ENCODE results near the gene TRPM8.

Gene TRPM8

DNA sequence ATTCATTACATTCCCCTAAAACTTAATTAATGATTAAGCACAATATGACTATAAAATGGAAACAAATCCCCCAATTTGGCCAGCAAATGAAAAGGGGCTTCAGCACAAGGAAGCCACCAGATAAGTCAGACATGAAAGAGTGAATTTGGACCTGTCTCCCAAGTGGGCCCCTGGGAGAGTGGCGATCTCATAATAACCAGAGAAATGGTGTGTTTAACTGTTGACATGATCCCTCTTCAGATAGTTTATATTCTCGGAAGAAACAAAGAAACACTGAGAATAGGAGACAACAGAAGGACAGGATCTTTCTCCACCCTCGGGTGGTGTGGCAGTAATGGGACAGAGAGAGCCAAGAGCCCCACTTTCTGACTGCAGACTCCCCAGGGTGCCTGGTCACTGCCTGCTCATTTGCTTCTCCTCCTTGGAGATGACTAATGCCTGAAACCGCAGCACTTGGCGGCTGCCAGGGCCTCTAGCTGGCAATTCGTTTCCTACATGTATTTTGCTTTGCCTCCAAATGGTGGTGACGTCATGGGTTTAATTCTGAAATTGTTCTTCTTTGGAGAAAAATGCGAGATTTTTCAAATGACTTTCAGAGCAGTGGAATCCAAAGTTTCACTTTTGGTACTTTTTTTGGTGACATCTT, 86.9 kb downstream of the TRPM8 start:
- DNase-seq, result no peak

GRCh38 chr2:234005126-234005525, 88.0 kb downstream of the TRPM8 start:
- DNase-seq, result no peak

DNA sequence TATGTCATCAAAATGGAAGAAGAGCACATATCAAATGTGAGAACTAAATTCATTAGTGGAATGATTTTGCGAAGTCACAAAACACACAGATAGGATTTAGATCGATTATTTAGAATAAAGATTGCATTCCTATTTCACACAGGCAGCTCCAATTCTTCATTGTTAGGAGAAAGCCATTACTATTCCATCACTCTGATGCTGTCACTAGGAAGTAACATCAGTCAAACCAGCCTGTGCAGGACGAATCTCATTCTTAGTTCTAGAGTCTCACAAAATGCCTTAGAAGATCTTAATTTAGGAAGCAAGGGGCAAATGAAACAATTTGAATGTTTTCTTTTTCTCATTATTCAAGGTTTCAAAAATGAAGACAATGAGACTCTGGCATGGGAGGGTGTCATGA, 89.3 kb downstream of the TRPM8 start:
- no peak for DNase-seq

- no peak for DNase-seq
Observed at GRCh38 chr2:234014427-234014826, 97.3 kb downstream of the TRPM8 start.

- no peak for DNase-seq
Observed at GRCh38 chr2:234015861-234016260, 98.7 kb downstream of the TRPM8 start.

- no peak for DNase-seq
Observed at GRCh38 chr2:234019896-234020295, 102.7 kb downstream of the TRPM8 start.

GRCh38 chr2:234020332-234020731, 103.2 kb downstream of the TRPM8 start:
- no peak for DNase-seq

DNA sequence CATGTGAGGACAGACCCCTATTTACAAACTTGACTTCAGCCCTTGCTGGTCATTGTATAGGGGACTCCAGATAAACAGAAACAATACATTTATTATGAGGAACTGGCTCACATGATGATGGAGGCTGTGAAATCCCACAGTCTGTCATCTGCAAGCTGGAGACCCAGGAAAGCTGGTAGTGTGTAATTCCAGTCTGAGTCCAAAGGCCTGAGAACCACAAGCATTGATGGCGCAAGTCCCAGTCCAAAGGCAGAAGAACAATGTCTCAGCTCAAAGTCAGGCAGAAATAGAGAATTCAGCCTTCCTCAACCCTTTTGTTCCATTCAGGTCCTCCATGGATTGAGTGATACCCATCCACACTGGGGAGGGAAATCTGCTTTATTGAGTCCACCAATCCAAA, 105.3 kb downstream of the TRPM8 start:
- no peak for DNase-seq

DNA sequence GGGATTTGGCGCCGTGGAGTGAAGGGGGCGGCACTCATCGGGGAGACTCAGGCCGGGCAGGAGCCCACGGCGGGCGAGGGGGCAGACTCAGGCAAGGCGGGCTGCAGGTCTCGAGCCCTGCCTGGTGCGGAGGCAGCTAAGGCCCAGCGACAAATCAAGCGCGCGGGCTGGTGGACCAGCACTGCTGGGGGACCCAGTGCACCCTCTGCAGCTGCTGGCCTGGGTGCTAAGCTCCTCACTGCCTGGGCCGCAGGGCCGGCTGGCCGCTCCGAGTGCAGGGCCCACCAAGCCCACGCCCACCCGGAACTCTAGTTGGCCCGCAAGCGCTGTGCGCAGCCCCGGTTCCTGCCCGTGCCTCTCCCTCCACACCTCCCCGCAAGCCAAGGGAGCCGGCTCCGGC, 107.1 kb downstream of the TRPM8 start:
- no peak for DNase-seq

DNA sequence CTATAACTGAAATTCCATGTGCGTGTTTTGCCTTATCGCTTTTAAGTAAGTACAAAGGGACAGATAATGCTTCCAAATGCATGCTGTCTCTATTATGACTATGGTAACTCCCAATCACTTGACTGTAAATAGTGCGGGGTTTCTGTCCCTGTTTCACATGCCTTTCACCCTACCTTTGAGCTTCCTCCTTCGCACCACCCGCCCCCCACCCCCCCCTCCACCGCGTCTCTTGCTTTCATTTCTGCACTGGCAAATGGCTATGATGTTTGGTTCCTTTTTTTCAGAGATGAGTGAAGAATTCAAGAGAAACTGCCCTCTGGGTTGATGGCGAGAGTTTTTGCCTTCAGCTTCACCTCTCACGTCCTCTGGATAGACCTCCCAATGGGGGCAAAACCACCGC, 108.3 kb downstream of the TRPM8 start:
- peak; percentile 4 for DNase-seq

- no peak for DNase-seq
Observed at GRCh38 chr2:234025891-234026401, 108.8 kb downstream of the TRPM8 start.

DNA sequence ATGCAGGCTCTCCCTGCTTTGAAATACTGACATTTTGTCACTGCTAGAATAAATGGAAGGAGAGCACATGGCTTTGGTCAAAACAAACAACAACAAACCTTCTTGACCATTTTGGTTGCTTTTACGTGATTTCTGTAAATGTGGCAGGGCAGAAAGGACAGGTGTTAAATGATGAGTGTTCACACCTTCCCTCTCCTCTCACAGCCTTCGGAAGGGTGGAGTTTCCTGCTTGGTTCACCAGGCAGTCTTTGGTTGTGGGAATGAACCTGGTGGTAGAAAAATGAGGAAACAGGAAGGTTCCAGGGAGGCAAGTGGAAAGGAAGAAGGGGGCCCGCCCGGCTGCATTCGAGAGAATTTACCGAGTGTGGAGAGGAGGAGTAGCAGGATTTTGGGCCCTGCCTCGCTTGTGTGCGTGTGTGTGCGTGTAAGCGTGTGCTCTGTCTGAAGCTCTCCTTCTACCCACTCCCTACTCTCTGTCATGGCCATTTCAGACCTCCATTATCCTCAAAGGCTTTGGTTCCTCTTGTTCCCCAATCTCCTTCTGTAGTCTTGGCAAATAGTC, 109.6 kb downstream of the TRPM8 start:
- no peak for DNase-seq

DNA sequence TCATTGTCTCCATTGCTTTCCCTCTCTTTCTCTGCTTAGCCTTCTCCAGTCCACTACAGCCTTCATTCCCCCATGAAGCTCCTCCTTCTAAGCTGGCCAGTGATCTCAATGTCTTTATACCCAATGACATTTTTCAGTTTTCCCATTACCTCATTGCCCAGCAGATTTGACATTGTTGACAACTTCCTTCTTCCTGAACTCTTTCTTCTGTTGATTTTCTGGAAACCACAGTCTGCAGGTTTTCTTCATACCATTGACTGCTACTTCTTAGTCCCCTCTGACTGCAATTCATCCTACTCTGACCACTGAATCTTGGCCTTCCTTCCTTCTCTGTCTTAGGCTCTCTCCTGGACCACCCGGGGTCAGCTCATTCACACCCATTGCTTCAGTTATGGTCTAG, 110.5 kb downstream of the TRPM8 start:
- DNase-seq, result no peak

DNA sequence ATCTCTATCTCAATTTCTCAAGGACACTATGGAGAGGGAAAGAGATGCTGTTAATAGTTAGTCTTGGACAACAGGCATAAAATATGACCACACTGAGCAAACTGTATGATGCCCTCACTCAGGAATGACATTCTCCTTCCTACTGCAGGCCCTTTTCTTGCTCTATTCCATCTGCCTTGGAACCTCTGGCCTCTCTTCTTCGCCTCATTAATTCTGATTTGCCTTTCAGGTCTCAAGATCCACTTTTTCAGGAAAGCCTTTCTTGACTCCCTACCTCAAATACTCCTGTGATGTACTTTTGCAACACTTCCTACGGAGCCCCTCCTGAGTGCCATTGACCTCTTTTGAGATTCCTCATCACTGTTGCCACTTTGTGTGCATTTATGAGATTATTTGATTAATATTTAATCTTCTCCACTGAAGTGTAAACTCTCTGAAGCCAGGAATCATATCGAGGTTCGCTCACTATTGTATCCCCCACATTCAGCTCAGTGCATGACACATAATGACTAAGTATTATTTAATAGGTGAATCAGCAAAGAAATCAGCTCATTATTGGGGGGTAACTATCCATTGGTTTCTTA, 112.1 kb downstream of the TRPM8 start:
- no peak for DNase-seq

DNA sequence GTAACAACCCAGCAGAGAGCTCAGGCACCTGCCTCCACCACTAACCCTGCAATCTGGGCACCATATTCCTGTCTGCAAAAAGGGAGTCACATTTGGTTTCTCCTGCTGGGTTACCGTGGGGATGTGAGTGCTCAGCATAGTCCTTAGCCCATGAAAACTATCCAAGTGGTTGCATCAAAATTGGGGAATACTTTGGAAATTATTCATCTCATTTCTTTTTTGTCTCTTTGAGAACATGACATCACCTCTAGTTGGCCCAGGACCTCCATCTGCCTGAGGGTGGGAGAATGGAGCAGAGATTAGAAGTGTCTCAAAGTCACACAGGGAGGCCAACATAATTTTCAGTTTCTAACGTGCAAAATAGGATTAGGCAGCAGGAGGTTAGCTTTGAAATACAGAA, 114.0 kb downstream of the TRPM8 start:
- no peak for DNase-seq

DNA sequence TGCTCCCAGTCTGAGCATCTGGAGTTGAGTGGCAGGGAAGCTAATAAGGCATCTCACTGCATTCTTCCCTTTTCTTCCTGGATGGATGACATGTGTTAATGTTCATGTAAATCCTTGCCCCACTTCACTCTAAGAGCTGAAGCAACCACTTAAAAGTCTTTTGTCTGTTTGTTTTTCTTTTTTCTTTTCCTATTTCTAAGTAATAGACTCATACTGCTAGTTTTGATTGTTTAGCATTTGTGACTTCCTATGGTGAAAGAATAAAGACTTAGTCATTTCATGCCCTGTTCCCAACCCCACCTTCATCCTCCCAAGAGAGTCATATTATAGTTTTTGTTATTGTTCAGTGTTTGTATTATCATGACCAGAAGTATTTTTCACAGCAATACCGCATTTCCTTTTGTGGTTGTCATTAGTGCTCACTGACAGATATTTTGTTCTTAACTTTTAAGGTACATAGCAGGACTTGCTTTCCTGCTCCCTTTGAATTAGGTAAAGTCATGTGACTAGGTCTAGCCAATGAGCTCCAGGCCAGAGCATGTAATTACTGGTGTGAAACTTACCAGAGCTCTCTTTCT, 115.2 kb downstream of the TRPM8 start:
- DNase-seq, result peak; percentile 60

DNA sequence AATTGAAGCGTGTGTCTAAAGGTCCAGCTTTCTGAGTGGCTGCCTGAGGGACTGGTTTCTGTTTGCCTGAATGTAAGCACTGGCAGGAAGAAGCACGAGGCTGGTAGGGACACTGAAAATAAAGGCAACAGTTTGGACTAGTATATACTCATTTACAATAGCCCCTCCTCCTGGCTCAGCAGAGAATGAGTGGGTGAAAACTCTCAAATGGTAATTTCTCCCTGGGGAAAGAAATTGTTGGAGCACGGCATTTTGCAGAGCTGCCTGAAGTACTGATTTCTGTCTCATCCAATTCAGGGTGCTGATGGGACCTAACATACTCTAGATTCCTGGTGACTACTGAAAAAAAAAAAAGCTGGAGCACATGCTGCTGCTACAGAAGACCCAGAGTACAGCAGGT, 116.0 kb downstream of the TRPM8 start:
- DNase-seq, result no peak

- no peak for DNase-seq
Observed at GRCh38 chr2:234033885-234034284, 116.7 kb downstream of the TRPM8 start.

DNA sequence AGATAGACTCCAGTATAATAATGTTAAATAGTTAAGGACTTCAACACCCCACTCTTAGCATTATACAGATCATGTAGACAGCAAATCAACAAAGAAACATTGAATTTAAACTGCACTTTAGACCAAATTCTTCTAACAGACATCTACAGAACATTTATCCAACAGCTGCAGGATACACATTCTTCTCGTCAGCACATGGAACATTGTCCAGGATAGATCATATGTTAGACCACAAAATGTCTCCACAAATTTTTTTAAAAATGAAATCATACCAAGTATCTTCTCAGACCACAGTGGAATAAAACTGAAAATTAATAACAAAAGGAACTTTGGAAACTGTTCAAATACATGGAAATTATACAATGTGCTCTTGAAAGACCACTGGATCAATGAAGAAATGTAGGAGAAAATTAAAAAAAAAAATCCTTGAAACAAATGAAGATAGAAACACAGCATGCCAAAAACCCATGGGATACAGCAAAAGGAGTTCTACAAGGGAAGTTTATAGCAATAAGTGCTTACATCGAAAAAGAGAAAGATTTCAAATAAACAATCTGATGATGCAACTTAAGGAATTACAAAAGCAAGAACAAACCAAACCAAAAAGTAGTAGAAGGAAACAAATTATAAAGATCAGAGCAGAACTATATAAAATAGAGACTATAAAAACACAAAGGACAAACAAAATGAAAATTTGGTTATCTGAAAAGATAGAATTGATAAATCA, 121.1 kb downstream of the TRPM8 start:
- DNase-seq, result no peak

GRCh38 chr2:234044157-234044556, 127.0 kb downstream of the TRPM8 start:
- DNase-seq, result no peak

DNA sequence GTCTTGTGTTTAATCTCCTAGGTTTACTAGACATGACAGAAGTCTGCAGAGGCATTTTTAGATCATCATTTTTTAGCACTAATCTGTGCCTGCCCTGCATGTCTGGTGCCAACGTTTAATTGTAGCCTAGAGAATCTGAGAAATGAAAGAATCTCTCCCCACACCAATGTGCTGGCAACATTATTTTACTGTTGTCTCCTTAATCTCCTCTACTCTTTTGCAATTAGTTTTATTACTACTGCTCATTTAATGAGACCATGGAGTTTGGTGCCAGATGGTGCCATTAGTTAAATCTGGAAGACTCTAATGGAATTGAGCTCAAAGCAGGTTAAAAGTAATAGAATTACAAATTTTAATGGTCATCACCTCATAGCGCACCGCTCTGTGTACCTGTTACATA, 129.3 kb downstream of the TRPM8 start:
- DNase-seq, result no peak

DNA sequence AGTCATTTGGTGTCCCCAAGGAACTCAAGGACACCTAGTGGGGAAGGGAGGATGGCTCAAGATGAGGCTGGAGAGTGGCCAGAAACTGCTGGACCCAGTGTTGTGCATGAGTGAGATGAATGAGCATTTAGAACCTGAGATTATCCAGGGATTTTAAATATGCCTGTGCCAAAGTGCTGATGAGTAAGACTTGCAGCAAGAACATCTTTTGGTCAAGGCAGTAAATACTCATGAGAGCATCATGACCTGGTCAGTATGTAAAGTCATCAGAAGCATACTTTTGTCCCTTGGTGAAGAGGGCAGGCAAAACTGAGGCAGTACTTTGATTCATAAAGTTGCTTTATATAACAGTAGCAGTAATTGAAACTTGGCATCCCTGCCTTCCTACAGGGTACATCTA, 130.2 kb downstream of the TRPM8 start:
- no peak for DNase-seq

GRCh38 chr2:234048049-234048448, 130.9 kb downstream of the TRPM8 start:
- DNase-seq, result no peak

Measured in NK-92 treated with Interleukin-12 subunit alpha and Interleukin-12 subunit beta, amount 100 ng/mL, for 24 hours (cell line).